ENCODE data around the gene TLE5. TPM values are rescaled to one million over a fixed set of nuclear protein-coding genes. Genes with fewer than 3 reads are reported as not detected.
"Not testable (repeated sequence)": the region's sequence is repeated elsewhere in the genome, so short reads cannot be mapped to it uniquely, and the experiment has no call there.

Gene TLE5
- total RNA-seq, 1 donor from 2014 or later = 238 TPM

DNA sequence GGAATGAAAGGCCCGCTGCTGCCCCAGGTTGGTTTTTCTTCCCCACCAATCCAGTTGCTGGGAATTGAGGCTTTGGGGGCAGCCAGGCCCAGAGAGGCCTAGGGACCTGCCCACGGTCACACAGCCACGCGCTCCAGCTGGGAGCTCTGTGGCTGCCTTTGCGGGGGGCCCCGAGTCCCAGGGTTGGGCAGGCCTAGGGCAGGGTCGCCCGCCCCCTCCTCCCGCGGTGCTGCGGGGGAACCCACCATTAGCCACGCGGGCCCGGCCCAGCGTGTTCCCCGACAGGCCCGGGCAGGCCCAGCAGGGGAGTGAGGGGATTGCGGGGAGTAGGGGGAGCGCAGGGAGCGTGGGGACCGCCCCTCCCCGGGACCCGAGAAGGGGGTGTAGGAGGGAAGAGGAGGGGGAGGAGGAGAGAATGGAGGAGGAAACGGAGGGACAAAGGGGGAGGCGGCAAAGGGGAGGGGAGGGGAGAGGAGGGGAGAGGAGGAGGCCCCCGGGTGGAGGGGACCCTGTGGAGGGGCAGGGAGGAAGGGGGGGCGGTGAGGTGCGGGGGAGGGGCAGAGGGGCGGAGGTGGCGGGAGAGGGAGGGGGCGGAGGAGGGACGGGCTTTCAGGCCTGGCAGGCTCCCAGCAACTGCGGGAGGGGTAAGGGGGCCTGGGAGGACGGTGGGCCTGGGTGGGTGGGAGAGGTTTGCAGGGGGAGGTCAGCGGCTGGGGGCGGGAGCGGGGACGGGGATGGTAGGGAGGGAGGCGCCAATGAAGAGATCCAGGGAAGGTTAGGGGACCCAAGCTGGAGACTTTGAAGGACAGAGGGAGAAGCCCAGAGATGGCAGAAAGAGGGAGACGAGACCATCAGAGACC is 20.3 kb downstream of the TLE5 start:
- ATAC-seq = no peak

DNA sequence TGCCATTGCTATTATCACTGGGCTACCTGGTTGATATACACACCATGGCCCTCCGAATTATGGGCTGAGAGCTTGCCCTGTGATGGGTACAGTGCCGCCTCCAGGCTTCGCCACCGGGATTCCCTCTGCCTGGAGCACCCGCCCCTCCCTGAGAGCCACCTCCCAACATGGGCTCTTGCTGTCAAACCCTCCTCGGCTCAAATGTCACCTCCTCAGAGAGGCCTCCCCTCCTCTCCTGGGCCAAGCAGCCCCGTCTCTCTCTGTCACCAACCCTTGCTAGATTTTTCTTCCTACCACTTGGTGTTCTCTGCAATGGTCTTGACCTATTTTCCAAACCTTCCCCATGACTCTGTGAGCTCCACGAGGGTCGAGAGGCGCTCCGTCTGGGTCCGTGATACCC is 21.0 kb downstream of the TLE5 start:
- no peak for ATAC-seq

DNA sequence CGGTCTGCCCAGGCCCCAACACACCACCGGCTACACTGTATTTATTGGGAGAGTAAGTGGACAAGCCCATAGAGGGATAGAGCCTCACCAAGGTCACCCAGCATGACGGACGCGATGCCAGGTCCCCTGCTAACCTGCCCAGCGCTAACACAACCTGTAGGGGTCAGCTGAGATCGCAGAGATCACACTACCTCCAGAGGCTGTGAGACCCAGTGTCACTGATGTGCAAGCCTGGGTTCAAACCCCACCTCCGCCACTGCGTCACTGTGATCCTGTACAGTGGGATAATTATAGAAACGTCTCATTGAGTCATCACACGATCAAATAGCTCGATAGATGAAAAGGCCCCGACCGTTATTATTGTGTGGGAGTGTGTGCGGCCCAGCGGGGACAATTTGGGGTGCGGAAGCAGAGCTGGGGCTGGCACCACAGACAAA is 22.6 kb downstream of the TLE5 start:
- no peak for ATAC-seq

DNA sequence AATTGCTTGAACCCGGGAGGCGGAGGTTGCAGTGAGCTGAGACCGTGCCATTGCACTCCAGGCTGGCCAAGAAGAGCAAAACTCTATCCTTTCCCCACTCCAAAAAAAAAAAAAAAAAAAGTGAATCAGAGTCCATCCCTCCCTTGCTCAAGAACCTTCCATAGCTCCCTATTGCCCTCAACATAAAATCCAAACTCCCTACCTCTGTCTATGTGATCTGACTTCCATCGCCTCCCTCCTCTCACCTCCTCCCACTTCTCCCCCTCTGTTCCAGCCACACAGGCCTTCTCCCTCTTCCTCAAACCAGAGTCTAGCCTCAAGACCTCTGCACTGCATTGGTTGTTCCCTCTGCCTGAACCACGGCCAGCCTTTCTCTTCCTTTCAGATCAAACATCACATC is 23.2 kb downstream of the TLE5 start:
- ATAC-seq = no peak

DNA sequence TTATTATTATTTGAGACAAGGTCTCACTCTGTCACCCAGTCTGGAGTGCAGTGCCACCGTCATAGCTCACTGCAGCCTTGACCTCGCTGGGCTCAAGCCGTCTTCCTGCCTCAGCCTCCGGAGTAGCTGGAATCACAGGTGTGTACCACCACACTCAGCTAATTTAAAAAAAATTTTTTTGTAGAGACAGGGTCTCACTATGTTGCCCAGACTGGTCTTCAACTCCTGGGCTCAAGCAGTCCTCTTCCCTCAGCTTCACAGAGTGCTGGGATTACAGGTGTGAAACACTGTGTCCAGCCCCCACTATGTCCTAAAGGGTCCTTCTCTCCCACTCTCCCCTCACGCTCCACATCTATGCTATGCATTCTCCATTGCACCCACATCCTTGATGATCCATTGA is 24.1 kb downstream of the TLE5 start:
- ATAC-seq = no peak

DNA sequence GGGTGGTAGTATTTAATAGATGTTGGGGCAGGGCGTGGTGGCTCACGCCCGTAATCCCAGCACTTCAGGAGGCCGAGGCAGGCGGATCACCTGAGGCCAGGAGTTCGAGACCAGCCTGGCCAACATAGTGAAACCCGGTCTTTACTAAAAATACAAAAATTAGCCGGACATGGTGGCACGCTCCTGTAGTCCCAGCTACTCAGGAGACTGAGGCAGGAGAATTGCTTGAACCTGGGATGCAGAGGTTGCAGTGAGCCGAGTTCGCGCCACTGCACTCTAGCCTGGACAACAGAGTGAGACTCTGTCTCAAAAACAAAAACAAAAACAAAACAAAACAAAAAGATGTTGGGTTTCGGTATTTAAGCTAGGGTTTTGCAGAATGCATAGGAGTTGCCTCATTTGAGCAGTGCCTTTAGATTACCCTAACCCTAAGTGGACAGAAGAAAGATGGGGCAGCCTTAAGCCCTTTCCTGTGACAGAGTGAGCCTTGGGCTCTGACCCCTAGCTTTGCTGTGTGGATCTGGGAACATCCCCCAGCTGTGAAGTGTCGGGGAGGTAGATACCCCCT is 25.2 kb downstream of the TLE5 start:
- ATAC-seq = not testable (repeated sequence)

DNA sequence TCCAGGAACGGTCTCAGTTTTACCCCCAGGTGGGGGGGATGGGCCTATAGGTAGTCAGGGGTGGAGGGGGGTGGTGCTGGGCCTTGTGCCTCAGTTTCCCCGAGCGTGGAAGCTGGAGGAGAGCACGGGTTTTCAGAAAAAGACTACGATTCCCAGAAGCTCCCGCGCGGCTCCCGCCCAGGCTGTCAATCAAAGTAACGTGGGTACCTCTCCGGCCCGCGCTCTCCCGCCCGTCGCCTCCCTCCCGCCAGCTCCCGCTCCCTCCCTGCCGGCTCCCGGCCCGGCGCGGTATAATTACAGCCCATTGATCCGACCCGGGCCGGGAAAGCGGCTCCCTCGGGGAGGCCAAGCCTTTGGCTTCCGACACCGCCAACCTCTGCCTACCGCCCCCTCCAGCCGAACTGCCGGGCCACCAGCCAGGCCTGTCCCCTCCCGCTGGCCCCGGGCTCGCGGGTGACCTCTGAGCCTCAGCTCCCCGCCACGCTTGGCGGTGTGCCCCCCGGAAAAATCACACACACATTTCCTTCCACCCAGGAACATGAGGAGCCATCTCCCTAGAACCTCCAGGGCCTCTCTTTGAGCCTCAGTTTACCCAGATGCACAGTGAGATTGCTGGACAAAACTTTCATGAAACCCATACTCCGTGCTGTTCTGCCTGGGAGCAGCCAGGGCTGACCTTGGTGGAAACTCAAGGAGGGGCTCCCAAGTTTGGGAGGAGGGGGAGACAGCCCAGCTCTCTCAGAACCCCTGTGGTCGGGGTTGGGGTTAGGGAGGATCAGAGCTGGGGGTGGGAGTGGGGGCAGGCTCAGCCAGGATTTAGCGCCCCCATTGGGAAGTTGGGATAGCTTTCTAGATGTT is 25.9 kb downstream of the TLE5 start:
- peak; percentile 82 for ATAC-seq

DNA sequence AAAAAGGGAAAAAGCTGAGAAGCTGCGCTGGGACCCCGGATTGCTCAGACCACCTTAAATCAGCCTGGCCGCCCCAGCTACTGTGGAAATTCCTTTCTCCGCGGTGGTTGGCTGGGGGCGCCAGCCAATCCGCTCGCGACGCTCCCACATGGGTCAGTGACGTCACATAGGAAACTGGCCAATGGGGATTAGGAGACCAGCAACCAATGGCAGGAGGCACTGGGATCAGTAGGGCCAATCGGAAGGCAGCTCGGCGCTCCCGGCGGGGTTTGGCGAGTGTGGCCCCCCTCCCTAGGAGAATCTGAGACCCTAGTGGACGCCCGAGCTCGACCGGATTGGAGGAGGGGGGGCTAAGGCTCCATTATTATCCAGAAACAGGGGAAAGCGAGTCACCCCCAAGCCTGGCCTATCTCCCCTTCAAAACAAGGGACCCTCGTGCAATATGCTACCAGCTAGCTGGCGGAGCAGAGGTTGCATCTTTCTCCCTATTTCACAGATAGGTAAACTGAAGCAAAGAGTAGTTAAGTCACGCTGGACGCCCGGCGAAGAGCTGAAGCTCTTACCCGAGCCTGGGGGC is 26.7 kb downstream of the TLE5 start:
- peak; percentile 90 for ATAC-seq

DNA sequence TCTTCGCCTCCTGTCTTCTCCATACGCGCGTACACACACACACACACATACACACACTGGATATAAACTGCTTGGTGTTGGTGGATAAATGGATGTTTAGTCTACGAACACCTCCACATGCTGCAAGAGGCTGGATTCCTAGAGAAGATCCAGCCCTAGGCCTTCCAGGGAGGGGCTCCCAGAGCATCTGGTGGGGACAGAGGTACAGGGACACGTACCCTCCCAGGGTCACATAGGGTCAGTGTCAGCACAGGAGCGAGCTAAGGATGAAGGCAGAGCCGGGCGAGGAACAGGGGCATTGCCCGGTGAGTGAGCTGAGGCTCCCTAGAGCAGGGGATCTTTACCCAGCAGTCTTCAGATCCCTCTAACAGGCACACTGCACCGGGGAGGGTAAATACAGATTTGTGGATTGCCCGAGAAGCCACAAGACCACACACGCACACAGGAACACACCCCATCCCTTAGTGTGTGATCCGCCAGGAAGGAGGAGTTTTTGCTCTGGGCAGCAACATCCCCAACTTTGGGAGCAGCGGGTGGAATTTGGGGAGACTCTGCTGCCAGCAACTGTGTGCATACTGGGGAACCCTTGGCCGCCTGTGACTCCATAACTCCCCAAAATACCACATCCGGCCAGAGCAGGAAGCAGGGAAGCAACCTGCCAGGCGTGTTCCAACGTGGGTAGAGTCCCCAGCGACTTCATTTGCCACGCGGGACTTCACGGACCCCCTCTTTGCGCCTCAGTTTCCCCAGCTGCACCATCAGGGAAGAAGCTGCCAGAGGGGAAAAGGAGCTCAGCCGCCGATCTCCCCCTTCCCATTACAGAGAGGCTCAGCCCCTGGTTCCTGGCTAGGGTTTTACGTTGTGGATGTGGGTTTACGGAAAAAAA is 27.4 kb downstream of the TLE5 start:
- ATAC-seq = peak; percentile 46

DNA sequence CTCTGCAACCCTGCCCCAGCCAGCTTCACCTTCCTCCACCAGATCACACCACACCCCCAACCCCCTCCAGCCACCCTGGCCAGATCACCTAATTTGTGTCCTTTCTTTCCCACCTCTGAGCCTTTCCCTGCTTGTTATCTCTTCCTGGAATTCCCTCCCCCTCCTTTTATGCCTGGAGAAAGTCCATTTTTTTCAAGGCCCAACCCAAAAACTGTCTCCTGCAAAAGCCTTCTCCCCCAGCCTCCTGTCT is 28.0 kb downstream of the TLE5 start:
- no peak for ATAC-seq

DNA sequence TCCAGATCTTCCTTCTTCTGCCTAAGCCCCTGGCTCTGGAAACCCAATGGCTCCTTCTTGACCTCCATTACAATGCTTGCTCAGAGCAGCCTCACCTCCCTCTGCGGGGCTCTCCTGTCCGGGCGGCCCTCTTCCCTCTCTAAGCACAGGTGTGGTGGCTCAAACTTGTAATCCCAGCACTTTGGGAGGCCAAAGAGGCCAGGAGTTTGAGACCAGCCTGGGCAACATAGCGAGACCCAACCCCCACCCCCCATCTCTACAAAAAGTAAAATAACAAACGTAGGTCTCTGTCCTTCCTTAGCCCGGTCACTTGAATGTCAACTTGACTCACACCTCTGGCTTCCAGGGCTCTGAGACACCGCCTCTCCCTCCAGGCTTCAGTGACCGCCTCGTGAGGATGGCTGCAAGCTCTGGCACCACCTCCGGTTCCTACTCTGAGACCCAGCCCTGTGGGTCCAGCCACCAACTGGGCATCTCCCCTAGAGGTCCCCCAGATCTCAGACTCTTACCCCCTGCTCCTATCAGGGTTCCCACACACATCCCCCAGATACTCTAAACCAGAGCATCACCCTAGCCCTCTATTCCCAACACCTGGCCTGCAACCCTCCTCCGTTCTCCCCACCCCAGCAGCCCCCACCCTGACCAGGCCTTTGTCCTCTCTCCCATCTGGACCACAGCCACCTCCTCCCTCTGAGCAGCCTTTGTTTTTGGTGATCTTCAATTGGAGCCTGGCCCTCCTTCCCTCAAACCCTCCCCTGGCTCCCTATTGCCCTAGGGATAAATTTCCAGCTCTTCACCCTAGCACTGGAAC is 28.5 kb downstream of the TLE5 start:
- no peak for ATAC-seq

DNA sequence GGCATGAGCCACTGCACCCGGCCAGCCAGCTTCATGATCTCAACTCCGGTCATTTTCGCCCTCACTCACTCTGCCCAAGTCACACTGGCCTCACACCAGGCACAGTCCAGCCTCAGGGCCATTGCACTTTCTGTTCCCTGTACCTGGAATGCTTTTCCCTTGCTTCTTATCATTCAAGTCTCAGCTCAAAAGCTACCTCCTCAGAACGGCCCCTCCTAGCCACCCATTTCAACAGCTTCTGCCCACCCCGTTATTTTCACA is 30.8 kb downstream of the TLE5 start:
- ATAC-seq = no peak

DNA sequence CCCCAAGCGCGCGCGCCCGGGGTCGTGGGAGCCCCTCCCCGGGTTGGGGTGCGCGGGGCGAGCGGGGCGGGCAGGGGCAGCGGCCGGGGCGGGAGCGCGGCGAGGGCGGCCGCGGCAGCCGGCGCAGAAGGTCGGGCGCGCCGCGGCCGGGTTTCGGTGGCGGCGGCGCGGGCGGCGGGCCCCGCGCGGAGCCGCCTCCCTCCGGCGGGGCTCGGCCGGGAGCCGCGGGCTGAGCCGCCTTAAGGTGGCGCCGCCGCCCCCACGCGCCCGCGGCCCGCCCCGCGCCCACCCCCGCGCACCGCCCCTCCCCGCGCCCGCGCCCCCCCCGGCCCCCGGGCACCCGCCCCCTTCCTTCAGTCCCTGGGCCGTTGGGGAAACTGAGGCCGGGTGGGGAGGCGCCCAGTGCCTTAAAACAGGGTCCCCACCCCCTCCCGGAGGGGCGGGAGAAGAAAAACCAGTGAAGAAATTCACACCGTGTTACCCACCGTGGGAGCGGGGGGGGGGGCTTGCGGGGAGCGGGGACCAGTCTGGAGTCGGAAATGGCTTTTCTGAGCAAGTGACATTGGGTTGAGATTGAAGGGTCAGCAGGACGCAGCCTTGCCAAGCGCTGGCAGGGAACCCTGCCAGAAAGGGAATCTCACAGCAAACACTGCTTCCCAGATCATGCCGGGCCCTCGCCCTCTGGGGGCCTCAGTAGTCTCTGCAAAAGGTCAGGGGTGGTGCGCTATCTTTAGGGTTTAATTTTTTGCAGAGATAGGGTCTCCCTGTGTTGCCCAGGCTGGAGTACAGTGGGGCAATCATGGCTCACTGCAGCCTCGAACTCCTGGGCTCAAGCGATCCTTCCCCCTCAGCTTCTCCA is 33.0 kb downstream of the TLE5 start, which contains the start of gene TLE2:
TSS of gene TLE2 (minus strand) at position 216 of the 859 bp plus-strand sequence. CDS start 376 bp downstream, outside the sequence.
- ATAC-seq = no peak

DNA sequence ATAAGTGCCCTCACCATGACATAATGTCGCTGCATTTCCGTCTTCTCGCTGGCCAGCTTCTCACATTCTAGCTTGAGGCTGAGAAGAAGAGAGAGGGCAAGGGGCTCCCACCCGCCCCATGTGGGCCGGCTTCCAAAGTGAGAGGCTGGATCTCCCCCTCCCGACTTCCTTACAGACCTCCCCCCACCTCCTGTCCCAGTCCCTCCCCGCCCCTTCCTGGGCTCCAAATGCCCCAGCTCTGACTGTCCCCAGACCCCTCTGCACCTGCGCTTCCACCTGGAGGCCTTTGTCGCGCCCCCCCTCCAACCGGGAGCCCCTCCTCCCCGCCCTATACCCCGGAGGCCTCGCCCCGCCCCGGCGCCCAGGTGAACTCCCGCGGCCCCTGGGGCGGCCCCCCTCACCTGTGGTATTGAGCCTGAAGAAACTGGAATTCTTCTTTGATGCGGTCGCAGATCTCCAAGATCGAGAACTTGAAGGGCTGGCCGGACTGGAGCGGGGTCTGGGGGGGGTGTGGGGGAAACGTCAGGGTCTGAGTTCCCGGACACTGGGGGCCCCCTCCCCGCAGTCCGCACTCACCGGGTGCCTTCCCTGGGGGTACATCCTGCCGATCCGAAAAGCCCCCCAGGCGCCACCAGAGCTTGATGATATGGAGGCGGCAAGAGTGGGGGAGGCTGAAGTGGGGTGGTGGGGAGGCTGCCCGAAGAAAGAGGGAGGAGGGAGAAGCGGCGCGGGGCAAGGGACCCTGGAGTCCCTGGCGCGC is 33.8 kb downstream of the TLE5 start:
- ATAC-seq = peak; percentile 25

DNA sequence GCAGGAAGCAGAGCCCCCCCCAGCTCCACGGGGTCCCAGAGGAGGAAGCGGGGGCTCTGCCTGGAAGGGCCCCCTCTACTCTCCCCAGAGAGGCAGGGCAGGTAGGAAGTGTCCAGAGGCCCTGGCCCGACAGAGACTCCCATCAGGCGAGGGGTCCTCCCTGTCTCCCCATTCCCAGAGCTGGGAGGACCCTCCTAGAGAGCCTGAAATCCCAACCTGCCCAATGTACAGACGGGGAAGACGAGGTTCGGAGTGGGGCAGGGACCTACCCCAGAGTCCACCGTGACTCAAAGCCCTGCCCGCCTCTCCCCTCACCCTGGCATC is 34.4 kb downstream of the TLE5 start:
- ATAC-seq = no peak

DNA sequence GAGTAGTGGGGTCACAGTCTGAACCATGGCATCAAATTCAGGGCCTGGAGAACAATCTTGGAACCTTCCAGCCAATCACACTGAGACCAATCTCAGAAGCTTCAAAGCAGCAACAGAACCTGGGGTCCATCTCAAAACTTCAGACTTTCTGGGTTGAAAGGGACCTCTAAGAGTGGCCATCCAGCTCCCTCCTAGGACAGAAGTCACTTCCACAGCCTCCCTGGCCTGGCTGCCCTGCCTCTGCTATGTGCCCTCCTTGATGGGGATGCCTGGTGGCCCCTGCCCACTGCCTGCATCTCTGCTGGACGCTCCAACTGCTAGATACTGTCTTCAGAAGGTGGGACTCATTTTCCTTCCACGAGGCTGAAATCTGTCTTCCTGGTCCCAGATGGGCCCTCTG is 35.0 kb downstream of the TLE5 start:
- ATAC-seq = no peak

DNA sequence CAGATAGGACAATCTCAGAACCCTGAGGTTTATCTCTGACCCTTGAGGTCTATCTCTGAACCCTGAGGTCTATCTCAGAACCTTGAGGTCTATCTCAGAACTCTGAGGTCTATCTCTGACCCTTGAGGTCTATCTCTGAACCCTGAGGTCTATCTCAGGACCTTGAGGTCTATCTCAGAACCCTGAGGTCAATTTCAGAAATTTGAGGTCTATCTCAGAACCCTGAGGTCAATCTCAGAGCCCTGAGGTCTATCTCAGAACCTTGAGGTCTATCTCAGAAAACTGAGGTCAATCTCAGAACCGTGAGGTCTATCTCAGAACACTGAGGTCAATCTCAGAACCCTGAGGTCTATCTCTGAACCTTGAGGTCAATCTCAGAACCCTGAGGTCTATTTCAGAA is 35.5 kb downstream of the TLE5 start:
- no peak for ATAC-seq

DNA sequence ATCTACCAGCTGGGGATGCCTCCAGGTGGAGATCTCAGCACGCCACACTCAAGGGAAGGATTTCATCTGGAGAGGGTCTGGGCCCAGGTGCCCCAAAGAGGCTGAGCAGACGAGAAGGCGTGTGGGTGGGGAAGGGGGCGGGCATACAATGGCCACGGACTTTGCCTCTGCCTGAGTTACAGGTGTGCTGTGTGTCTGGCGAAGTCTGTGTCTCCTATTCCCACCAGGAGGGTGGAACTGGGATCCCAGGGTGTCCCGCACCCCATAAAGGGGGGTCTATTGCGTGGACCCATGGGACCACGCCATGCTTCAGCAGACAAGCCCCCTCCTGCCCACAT is 36.8 kb downstream of the TLE5 start:
- no peak for ATAC-seq

DNA sequence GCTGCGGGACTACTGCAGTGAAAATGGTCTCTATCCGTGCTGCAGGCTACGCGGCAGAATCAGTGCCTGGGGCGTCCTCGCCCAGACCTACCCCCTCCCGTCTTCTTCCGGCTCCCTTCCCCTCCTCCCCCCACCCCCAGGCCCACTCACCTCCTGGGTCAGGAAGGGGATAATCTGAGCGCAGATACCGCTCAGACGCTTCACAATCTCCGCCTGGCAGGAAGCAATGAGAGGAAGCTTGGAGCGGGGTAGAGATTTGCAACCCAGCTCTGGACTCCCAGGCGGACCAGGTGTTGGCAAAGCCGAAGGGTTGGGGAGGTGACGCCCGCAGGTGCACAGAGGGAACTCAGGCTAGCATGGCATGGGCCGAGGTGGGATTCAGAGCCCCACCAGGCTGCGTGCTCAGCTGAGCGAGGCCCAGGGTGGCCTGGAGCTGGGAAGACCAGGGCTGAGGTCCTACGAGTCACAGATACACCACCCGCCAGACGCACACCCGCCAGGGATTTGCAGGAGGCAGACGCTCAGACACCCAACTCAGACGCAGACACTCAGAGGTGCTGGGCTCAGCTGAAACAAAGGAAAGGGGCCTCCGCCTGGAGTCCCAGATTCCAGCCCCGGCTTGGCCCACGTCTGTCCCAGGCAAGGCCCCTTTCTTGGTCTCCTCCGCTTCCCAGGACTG is 37.3 kb downstream of the TLE5 start:
- peak; percentile 7 for ATAC-seq

DNA sequence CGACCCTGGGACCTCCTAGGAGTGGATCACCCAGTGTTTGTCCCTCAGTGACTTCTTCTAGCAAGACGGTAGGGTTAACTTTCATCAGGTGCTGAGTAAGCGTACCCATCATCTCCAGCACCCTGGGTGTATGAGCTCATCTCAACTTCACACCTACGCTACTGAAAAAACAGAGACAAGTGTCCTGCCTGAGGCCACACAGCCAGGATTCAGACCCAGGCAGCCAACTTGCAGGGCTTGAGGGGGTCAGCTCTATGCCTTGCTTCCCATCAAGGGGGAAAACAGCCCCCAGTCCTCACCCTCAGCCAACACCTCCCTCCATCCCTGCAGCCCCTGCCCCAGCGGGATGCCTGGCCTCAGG is 37.8 kb downstream of the TLE5 start:
- no peak for ATAC-seq
